GM23338 (cell line): Measurements from ENCODE around the gene PFKFB1.

Experiments used
- CTCF ChIP-seq, 2 experiments: fragments of 200-600 bp in 1 of 2; sonication (generic) in 1 of 2; conservative IDR thresholded peaks; 2 replicates each; pipeline versions ENCODE4 v1.5.1 to v1.6.1; 2016 to 2017; ENCODE audit warnings: antibody characterized with exemption in 2 of 2, low read depth in 2 of 2, mild to moderate bottlenecking in 2 of 2, moderate library complexity in 1 of 2
- EZH2 ChIP-seq: fragments of 200-600 bp; sonication (generic); IDR thresholded peaks from one replicate; pipeline ENCODE4 v1.8.0; 2017; ENCODE audit warnings: antibody characterized with exemption, mild to moderate bottlenecking, low read depth; ENCODE audit not compliant: unreplicated experiment
- EZH2phosphoT487 ChIP-seq: fragments of 200-600 bp; sonication (generic); IDR thresholded peaks from one replicate; pipeline ENCODE4 v1.8.1; 2018; ENCODE audit warnings: antibody characterized with exemption; ENCODE audit not compliant: unreplicated experiment
- JUNB ChIP-seq: IDR thresholded peaks from one replicate; pipeline ENCODE4 v1.6.1; 2016; ENCODE audit warnings: antibody characterized with exemption; ENCODE audit not compliant: unreplicated experiment
- NANOG ChIP-seq: IDR thresholded peaks from 2 replicates; pipeline ENCODE4 v1.6.1; 2016; ENCODE audit warnings: antibody characterized with exemption, borderline replicate concordance
- POLR2AphosphoS5 ChIP-seq: IDR thresholded peaks from 2 replicates; pipeline ENCODE4 v1.6.1; 2016; ENCODE audit warnings: antibody characterized with exemption, low read depth
- REST ChIP-seq: IDR thresholded peaks from one replicate; pipeline ENCODE4 v1.6.1; 2018; ENCODE audit warnings: antibody characterized with exemption; ENCODE audit not compliant: unreplicated experiment
- ZNF331 ChIP-seq: fragments of 250-450 bp; sonication (Bioruptor Pico); IDR thresholded peaks from 2 replicates; pipeline ENCODE4 v1.5.0; 2020; ENCODE audit warnings: low read depth, mild to moderate bottlenecking, moderate library complexity

GRCh38 chrX:54994668-54995351 is 822 bp upstream of the PFKFB1 start:
- TF ChIP-seq CTCF (conservative IDR thresholded peaks at IDR 0.05; ENCODE audit: low read depth in 2 of 2), result no peak
- TF ChIP-seq POLR2AphosphoS5, result no peak
- TF ChIP-seq REST, result no peak
- TF ChIP-seq ZNF331 (CRISPR knock-in tag), result no peak
- no peak for TF ChIP-seq EZH2phosphoT487
- TF ChIP-seq EZH2, result no peak
- no peak for TF ChIP-seq NANOG
- no peak for TF ChIP-seq JUNB
